HG03280 (cell line): ENCODE data around the gene LSM14A.
"Not testable (repeated sequence)": the region's sequence is repeated elsewhere in the genome, so short reads cannot be mapped to it uniquely, and the experiment has no call there.

Experiments
- ATAC-seq: cut with Tn5 transposase; IDR thresholded peaks from one replicate; pipeline ENCODE4 v1.9.1; 2021; ENCODE audit warnings: mild to moderate bottlenecking, moderate library complexity; ENCODE audit not compliant: unreplicated experiment

LSM14A gene

DNA sequence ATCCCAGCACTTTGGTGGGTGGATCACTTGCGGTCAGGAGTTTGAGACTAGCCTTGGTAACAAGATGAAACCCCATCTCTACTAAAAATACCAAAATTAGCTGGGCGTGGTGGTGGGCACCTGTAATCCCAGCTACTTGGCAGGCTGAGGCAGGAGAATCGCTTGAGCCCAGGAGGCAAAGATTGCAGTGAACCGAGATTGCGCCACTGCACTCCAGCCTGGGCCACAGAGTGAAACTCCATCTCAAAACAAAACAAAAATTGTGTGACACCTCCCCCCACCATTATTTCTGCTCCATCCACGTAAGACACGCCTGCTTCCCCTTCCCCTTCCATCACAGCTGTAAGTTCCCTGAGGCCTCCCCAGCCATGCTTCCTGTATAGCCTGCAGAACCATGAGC, 13.3 kb upstream of the LSM14A start:
- not testable (repeated sequence) for ATAC-seq

DNA sequence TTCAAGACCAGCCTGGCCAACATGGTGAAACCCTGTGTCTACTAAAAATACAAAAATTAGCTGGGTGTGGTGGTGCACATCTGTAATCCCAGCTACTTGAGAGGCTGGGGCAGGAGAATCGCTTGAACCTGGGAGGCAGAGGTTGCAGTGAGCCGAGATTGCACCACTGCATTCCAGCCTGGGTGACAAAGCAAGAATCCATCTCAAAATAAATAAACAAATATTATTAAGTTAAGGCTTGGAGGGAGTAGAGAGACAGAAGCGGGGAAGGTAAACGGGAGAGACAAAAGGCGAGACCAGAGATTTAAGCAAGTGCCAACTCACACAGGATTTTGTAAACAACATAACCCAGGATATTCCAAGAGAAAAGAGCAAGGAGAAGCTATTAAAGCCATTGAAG, 12.8 kb upstream of the LSM14A start:
- not testable (repeated sequence) for ATAC-seq

DNA sequence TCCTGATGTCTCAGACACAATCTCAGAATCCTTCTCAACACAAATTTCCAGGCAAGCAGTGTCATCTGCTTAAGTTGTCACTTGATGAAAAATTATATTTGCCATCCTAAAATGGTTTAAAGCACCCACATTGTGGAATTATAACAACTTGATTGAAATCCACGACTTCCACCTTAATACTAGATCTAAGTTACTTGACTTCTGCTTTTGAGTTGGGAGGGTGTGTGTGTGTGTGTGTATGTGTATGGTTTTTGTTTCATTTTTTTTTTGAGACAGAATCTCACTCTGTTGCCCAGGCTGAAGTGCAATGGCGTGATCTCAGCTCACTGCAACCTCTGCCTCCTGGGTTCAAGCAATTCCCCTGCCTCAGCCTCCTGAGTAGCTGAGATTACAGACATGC, 10.4 kb upstream of the LSM14A start:
- ATAC-seq = not testable (repeated sequence)

DNA sequence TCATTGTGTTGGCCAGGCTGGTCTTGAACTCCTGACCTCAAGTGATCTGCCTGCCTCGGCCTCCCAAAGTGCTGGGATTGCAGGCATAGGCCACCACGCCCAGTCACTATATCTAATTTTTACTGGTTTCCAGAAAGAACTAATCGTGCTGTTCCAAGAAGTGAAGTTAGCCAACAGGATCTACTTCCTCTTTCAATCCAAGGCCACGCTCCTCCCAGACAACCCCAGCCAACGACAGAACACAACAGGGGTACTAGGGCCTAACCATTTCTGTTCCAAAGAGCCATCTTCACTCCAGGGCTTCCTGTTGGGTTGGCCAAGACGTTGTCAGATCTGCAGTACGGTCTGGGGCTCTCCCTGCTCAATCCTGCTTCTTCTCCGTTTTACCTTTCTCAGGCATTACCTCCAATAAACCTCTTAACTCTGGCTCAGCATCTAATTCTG, 7.0 kb upstream of the LSM14A start:
- ATAC-seq = no peak

DNA sequence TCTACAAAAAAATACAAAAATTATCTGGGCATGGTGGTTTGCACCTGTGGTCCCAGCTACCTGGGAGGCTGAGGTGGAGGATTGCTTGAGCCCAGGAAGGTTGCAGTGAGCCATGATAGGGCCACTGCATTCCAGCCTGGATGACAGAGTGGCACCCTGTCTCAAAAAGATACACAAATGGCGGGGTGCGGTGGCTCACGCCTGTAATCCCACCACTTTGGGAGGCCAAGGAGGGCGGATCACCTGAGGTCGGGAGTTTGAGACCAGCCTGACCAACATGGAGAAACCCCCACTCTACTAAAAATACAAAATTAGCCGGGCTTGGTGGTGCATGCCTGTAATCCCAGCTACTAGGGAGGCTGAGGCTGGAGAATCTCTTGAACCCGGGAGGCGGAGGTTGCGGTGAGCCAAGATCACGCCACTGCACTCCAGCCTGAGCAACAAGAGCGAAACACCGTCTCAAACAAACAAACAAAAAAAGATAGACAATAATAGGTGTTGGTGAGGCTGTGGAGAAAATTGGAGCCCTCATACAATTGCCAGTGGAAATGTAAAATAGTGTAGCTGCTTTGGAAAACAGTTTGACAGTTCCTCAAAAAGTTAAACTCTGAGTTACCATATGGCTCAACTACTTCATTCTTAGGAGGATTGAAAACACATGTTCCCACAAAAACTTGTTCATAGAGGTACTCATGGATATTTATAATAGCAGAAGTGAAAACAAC, 2.7 kb upstream of the LSM14A start:
- ATAC-seq = not testable (repeated sequence)

DNA sequence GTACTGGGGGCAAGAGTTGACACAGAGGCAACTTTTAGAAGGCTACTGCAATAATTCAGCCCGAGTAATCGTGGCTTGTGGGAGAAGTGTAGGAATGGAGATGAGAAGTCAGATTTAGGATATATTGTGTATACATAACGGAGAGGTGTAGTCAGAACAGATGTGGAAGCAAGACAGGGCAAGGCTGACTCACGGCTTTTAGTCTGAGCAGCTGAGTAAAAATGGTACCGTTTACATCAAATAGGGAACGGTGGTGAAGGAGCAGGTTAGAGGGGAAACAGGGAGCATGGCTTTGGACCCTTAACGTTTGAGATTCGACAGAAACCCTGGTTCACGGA, 796 bp upstream of the LSM14A start:
- peak; percentile 10 for ATAC-seq

- peak; percentile 28 for ATAC-seq
Measured at GRCh38 chr19:34172661-34173192, 423 bp downstream of the LSM14A start.

GRCh38 chr19:34173193-34173956, 1.1 kb downstream of the LSM14A start:
- ATAC-seq = no peak

DNA sequence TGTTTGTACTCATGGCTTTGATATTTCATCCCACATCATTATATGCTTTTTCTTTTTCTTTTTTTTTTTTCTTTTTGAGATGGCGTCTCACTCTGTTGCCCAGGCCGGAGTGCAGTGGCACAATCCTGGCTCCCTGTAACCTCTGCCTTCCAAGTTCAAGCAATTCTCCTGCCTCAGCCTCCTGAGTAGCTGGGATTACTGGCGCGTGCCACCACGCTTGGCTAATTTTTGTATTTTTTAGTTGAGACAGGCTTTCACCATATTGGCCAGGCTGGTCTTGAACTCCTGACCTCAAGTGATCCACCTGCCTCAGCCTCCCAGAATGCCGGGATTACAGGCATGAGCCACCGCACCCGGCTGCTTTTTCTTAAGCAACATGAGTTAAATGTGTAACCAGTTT, 2.9 kb downstream of the LSM14A start:
- ATAC-seq = not testable (repeated sequence)

DNA sequence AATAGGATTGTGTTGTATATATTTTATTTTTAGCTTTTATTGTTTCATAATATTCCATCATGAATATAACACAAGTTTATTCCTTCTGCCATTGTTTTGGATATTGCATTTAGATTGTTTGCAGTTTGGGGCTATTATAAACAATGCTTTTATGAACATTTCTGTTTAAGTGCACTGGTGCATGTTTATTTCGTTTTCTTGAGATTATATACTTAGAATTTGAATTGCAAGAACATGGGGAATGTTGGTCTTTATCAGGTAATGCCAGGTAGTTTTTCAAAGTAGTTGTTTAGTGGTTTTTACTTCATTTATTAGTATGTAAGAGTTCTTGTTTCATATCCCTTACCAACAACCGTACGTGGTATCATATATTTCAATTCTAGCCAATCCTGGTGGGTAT, 4.3 kb downstream of the LSM14A start:
- ATAC-seq = no peak

- ATAC-seq = no peak
Measured at GRCh38 chr19:34178274-34178610, 5.9 kb downstream of the LSM14A start.

- no peak for ATAC-seq
Measured at GRCh38 chr19:34179066-34179465, 6.8 kb downstream of the LSM14A start.

- no peak for ATAC-seq
Measured at GRCh38 chr19:34180273-34180672, 8.0 kb downstream of the LSM14A start.

DNA sequence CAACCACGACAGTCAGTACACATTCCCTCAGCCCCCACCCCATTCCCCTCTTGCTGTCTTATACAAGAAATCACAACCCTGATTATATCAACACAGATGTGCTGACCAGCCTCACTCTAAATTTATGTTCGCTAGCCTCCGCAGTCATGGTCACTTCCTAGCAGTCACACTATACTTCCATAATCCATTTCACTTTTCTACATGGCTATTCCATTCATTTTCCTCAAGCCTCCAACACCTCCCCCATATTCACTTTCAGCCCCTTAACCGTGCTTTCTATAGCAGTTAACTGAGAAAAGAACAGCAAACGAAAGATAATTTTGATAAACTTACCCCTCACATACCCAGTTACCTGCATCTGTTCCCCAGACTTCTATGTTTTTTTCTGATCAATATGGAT, 8.4 kb downstream of the LSM14A start:
- no peak for ATAC-seq

GRCh38 chr19:34181111-34181864, 9.0 kb downstream of the LSM14A start:
- no peak for ATAC-seq

- no peak for ATAC-seq
Measured at GRCh38 chr19:34182125-34182524, 9.8 kb downstream of the LSM14A start.

DNA sequence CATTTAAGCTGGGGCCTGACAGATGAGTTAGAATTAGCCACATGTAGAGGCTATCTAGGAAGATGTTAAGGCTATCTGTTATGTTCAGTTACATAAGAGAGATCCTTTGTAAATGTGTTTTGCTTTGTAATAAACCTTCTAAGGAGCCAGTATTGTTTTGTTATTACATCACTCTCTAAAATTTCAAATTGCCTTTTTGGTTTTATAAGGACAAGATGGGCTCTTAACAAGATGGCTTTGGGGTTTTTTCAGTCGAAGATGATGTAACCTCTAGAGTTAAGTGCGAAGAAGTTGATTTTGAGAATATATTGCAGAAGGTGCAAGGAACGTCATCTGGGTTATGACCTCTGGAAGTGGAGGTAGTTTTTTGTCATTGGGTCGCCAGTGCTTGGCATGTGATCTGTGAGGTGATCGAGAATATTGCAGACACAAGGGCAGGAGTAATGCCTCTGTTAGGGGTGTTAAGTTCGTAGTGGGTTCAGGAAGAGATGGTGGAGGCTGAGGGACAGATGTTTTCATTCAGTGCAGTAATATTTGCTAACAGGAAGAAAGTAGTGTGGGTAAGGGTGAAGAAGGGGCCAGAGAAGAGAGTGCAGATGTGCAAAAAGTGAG, 12.7 kb downstream of the LSM14A start:
- ATAC-seq = no peak

DNA sequence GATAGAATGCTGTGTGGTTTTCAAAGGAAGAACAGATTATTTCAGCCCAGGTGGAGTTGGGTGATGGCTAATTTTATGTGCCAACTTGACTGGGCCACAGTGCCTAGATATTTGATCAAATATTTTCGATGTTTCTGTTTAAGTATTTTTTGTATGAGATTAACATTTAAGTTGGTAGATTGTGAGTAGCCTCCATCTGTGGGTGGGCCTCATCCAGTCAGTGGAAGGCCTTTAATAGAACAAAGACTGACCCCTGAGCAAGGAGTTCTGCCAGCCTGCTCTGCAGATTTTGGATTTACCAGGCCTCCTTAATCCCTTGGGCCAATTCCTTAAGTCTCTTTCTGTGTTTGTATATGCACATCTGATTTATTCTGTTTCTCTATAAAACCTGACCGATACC, 13.9 kb downstream of the LSM14A start:
- ATAC-seq = no peak

DNA sequence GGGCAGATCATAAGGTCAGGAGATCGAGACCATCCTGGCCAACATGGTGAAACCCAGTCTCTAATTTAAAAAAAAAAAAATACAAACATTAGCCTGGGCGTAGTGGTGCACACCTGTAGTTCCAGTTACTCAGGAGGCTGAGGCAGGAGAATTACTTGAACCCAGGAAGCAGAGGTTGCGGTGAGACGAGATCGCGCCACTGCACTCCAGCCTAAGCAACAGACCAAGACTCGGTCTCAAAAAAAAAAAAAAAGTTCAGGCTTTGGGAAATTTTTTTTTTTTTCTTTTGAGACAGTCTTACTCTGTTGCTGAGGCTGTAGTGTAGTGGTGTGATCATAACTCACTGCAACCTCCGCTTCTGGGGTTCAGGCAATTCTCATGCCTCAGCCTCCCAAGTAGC, 14.7 kb downstream of the LSM14A start:
- ATAC-seq = no peak

- no peak for ATAC-seq
Measured at GRCh38 chr19:34188408-34188807, 16.1 kb downstream of the LSM14A start.
